CD4-positive, alpha-beta T cell (primary cell): Measurements from ENCODE around the gene ASB10. TPM values are rescaled to one million over a fixed set of nuclear protein-coding genes. Genes with fewer than 3 reads are reported as not detected.

Experiments used
- ATAC-seq: fragments of 200-7000 bp; cut with Tn5 transposase; one replicate; pipeline ENCODE4 v1.10.0; 2022; ENCODE audit warnings: mild to moderate bottlenecking; ENCODE audit not compliant: poor library complexity
- CTCF ChIA-PET: fragments of 350-600 bp; sonication (Branson Sonifier 250); formaldehyde crosslinking; loops from one replicate; lab custom pipeline; 2021; ENCODE audit warnings: antibody characterized with exemption, inconsistent platforms; lab: Charles Lee
- POLR2A ChIA-PET: fragments of 350-600 bp; sonication (Branson Sonifier 250); formaldehyde crosslinking; loops from one replicate; lab custom pipeline; 2021; ENCODE audit warnings: antibody characterized with exemption, inconsistent platforms; lab: Charles Lee
- DNase-seq, 14 experiments: peaks; one replicate each; pipeline ENCODE4 v3.0.0-alpha.2; 2013 to 2020; ENCODE audit warnings: mixed read lengths in 2 of 14
- H3K27ac ChIP-seq, 2 donors: one replicate each; pipeline versions ENCODE4 v1.5.1 to v1.7.0; 2013; ENCODE audit warnings: low read length in 2 of 2, low read depth in 1 of 2, mild to moderate bottlenecking in 1 of 2
- H3K27me3 ChIP-seq, 2 experiments: 1 replicate in 1 of 2; 2 replicates in 1 of 2; pipeline versions ENCODE4 v1.6.1 to v1.7.0; 2013; ENCODE audit warnings: low read length in 2 of 2, control low read depth in 1 of 2, mild to moderate bottlenecking in 1 of 2, moderate library complexity in 1 of 2; ENCODE audit not compliant: insufficient read depth in 2 of 2, control insufficient read depth in 1 of 2
- H3K36me3 ChIP-seq: one replicate; pipeline ENCODE4 v1.6.1; 2013; ENCODE audit warnings: low read length, control low read depth; ENCODE audit not compliant: insufficient read depth
- H3K4me1 ChIP-seq: one replicate; pipeline ENCODE4 v1.6.1; 2013; ENCODE audit warnings: low read length, control low read depth; ENCODE audit not compliant: insufficient read depth
- H3K4me3 ChIP-seq: one replicate; pipeline ENCODE4 v1.5.1; 2013; ENCODE audit warnings: mild to moderate bottlenecking, low read length, moderate library complexity
- H3K9me3 ChIP-seq, 2 experiments: 1 replicate in 1 of 2; 2 replicates in 1 of 2; pipeline versions ENCODE4 v1.6.1 to v1.7.0; 2013; ENCODE audit warnings: low read length in 2 of 2, mild to moderate bottlenecking in 2 of 2, control low read depth in 1 of 2, moderate library complexity in 1 of 2; ENCODE audit not compliant: control insufficient read depth in 1 of 2, insufficient read depth in 1 of 2
- H3K27ac Mint-ChIP-seq: one replicate; pipeline ENCODE4 v1.8.0; 2020; ENCODE audit warnings: mixed read lengths
- H3K27me3 Mint-ChIP-seq: one replicate; pipeline ENCODE4 v1.8.0; 2021; ENCODE audit warnings: mixed read lengths
- H3K36me3 Mint-ChIP-seq: one replicate; pipeline ENCODE4 v1.8.0; 2021; ENCODE audit warnings: low read depth, mixed read lengths
- H3K4me1 Mint-ChIP-seq: one replicate; pipeline ENCODE4 v1.8.0; 2021; ENCODE audit warnings: low read depth, mixed read lengths
- H3K4me3 Mint-ChIP-seq: one replicate; pipeline ENCODE4 v1.8.0; 2020; ENCODE audit warnings: mild to moderate bottlenecking, mixed read lengths
- H3K9me3 Mint-ChIP-seq: one replicate; pipeline ENCODE4 v1.8.0; 2020; ENCODE audit warnings: mixed read lengths
- intact Hi-C, 2 experiments: fragments of 100-400 bp; cut with DNase I in 1 of 2; cut with micrococcal nuclease in 1 of 2; formaldehyde crosslinking; loops; one replicate each; pipeline versions ENCODE4 v1.15.1 to v1.9.0; 2023 to 2025; cut with DNase I, micrococcal nuclease
- total RNA-seq, 174 experiments: library from RNA in 2 of 174; stranded (reverse) in 2 of 174; gene quantifications; one replicate each; pipeline ENCODE4 v1.2.3 and lab custom pipeline; 2021 to 2026
- TF ChIP-seq, protein P1 (sequence below): fragments of 200-600 bp; IDR thresholded peaks from one replicate; pipeline ENCODE4 v1.8.0; 2022; ENCODE audit warnings: antibody characterized with exemption, mild to moderate bottlenecking

ASB10 gene
- total RNA-seq, 2 experiments from 2014 or later: not detected

DNA sequence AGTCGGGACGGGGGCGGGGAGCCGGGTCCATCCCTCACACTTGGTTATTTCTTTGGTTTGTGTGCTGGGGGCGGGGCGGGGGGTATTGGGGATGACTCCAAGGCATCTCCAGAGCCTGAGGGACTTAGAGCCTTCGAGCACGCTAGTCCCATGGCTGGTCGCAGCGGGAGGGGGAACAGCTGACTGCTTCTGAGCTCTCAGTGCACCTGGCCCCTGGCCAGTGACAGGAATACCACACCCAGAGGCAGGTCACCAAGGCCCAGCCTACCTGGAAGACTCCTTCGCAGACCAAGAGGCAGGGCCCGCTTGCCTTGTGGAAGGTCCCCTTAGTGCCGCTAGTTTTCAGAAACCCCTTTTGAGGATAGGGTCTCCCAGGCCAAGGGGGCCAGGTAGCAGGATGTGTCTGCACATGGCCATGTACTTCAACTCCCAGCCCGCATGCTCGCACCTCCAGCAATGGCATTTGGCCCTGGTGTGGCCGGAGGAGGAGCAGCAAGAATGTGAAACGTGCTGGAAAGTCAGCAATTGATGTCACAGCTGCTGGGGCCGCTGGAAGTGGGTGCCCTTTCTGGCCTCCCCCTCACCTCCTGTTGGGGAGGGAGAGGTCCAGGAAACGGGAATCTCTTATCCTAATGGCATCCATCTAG lies 60.4 kb downstream of the ASB10 start:
- Histone ChIP-seq H3K4me3 (no peak overlapping the region), H3K9me3 (no peaks in the 10 kb centered on the region), H3K27ac (no peak overlapping the region), H3K27me3 (no peaks in the 10 kb centered on the region), H3K4me1 (peaks cover 9% of the 10 kb centered on the region), H3K36me3 (peaks cover 31% of the 10 kb centered on the region)
- intact Hi-C loops: no loop called here
- Mint-ChIP-seq H3K4me3 (no peak overlapping the region), H3K9me3 (no peaks in the 10 kb centered on the region), H3K27me3 (no peaks in the 10 kb centered on the region), H3K27ac (no peak overlapping the region), H3K36me3 (peaks cover 47% of the 10 kb centered on the region), H3K4me1 (peaks cover 6% of the 10 kb centered on the region)
- ChIA-PET POLR2A (no interaction called here), CTCF (no interaction called here)
- ATAC-seq: no peak
- DNase-seq: no peak
- TF ChIP-seq, protein P1, sequence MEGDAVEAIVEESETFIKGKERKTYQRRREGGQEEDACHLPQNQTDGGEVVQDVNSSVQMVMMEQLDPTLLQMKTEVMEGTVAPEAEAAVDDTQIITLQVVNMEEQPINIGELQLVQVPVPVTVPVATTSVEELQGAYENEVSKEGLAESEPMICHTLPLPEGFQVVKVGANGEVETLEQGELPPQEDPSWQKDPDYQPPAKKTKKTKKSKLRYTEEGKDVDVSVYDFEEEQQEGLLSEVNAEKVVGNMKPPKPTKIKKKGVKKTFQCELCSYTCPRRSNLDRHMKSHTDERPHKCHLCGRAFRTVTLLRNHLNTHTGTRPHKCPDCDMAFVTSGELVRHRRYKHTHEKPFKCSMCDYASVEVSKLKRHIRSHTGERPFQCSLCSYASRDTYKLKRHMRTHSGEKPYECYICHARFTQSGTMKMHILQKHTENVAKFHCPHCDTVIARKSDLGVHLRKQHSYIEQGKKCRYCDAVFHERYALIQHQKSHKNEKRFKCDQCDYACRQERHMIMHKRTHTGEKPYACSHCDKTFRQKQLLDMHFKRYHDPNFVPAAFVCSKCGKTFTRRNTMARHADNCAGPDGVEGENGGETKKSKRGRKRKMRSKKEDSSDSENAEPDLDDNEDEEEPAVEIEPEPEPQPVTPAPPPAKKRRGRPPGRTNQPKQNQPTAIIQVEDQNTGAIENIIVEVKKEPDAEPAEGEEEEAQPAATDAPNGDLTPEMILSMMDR: no peak

- H3K36me3 Mint-ChIP-seq: peaks cover 47% of the 10 kb centered on the region
- ATAC-seq: no peak
- POLR2A ChIA-PET: no interaction called here
- Histone ChIP-seq H3K27me3 (no peaks in the 10 kb centered on the region), H3K9me3 (no peaks in the 10 kb centered on the region), H3K27ac (no peak overlapping the region), H3K4me1 (peaks cover 9% of the 10 kb centered on the region), H3K4me3 (no peak overlapping the region), H3K36me3 (peaks cover 28% of the 10 kb centered on the region)
- TF ChIP-seq, protein P1: no peak
- CTCF ChIA-PET: no interaction called here
- no peaks in the 10 kb centered on the region for H3K27me3 Mint-ChIP-seq
- H3K4me1 Mint-ChIP-seq: peaks cover 6% of the 10 kb centered on the region
- H3K9me3 Mint-ChIP-seq: no peaks in the 10 kb centered on the region
- DNase-seq: no peak
- no peak overlapping the region for H3K4me3 Mint-ChIP-seq
- intact Hi-C loops: no loop called here
- H3K27ac Mint-ChIP-seq: no peak overlapping the region
Measured at GRCh38 chr7:151125846-151126481, 61.1 kb downstream of the ASB10 start.

Other genes starting within 250 kb of the ASB10 start
- 1 to 10 TPM; 1.9 to 2.3 TPM for gene KCNH2, start 208.9 kb downstream of the ASB10 start, total RNA-seq
- 1 to 10 TPM; 3.9 to 7.1 TPM for gene NOS3, start 196.2 kb downstream of the ASB10 start, total RNA-seq
- gene ATG9B, start 162.8 kb downstream of the ASB10 start, total RNA-seq: 10 to 100 TPM; 16.8 to 17.1 TPM
- gene ABCB8, start 158.8 kb downstream of the ASB10 start, total RNA-seq: 10 to 100 TPM; 57.0 to 62.2 TPM
- gene ASIC3, start 138.7 kb downstream of the ASB10 start, total RNA-seq: 10 to 100 TPM; 13.8 to 15.2 TPM
- 1 to 10 TPM; 3.1 to 3.5 TPM for gene CDK5, start 129.4 kb downstream of the ASB10 start, total RNA-seq
- 10 to 100 TPM; 27.1 to 31.4 TPM for gene SLC4A2, start 127.7 kb downstream of the ASB10 start, total RNA-seq
- gene FASTK, start 106.4 kb downstream of the ASB10 start, total RNA-seq: 10 to 100 TPM; 82.2 to 84.2 TPM
- gene TMUB1, start 103.8 kb downstream of the ASB10 start, total RNA-seq: 10 to 100 TPM; 44.5 to 46.6 TPM
- 10 to 100 TPM; 43.2 to 44.6 TPM for gene AGAP3, start 100.8 kb downstream of the ASB10 start, total RNA-seq
- not detected for gene GBX1, start 19.6 kb downstream of the ASB10 start, total RNA-seq
- gene H2BK1, start 23.2 kb upstream of the ASB10 start, total RNA-seq: not detected
- gene ABCF2, start 40.0 kb upstream of the ASB10 start, total RNA-seq: 10 to 100 TPM; 12.3 to 13.2 TPM
- gene CHPF2, start 45.2 kb upstream of the ASB10 start, total RNA-seq: 10 to 100 TPM; 29.6 to 30.5 TPM
- gene SMARCD3, start 61.4 kb upstream of the ASB10 start, total RNA-seq: 10 to 100 TPM; 11.8 to 14.8 TPM
- 10 to 100 TPM; 86.0 to 90.4 TPM for gene NUB1, start 154.6 kb upstream of the ASB10 start, total RNA-seq
- 1 to 10 TPM; 5.6 to 6.2 TPM for gene WDR86, start 222.8 kb upstream of the ASB10 start, total RNA-seq